Stomach (tissue), 4 donors: ENCODE data around the gene ZBTB18.

Experiments
- POLR2A ChIP-seq, 4 donors: fragments of 450-650 bp; IDR thresholded peaks; one replicate each; pipeline ENCODE4 v1.6.1; 2016; ENCODE audit warnings: antibody characterized with exemption in 4 of 4, control low read depth in 2 of 4, mild to moderate bottlenecking in 1 of 4, moderate library complexity in 1 of 4
- POLR2AphosphoS5 ChIP-seq, 3 donors: sonication (generic); formaldehyde crosslinking; IDR thresholded peaks; one replicate each; pipeline ENCODE4 v1.6.1; 2016; ENCODE audit warnings: antibody characterized with exemption in 3 of 3
- TF ChIP-seq, protein P1 (sequence below), 7 experiments: fragments of 450-650 bp in 4 of 7; fragments of 200-600 bp in 3 of 7; sonication (generic) in 3 of 7; IDR thresholded peaks; one replicate each; pipeline ENCODE4 v1.5.1; 2016 to 2019; ENCODE audit warnings: antibody characterized with exemption in 7 of 7, control low read depth in 2 of 7, mild to moderate bottlenecking in 1 of 7

- TF ChIP-seq POLR2A (IDR thresholded peaks at IDR 0.05): no peak
- TF ChIP-seq, protein P1, sequence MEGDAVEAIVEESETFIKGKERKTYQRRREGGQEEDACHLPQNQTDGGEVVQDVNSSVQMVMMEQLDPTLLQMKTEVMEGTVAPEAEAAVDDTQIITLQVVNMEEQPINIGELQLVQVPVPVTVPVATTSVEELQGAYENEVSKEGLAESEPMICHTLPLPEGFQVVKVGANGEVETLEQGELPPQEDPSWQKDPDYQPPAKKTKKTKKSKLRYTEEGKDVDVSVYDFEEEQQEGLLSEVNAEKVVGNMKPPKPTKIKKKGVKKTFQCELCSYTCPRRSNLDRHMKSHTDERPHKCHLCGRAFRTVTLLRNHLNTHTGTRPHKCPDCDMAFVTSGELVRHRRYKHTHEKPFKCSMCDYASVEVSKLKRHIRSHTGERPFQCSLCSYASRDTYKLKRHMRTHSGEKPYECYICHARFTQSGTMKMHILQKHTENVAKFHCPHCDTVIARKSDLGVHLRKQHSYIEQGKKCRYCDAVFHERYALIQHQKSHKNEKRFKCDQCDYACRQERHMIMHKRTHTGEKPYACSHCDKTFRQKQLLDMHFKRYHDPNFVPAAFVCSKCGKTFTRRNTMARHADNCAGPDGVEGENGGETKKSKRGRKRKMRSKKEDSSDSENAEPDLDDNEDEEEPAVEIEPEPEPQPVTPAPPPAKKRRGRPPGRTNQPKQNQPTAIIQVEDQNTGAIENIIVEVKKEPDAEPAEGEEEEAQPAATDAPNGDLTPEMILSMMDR (IDR thresholded peaks at IDR 0.05): no peak
- no peak for TF ChIP-seq POLR2AphosphoS5 (IDR thresholded peaks at IDR 0.05)
Observed at GRCh38 chr1:244102468-244102867, 51.4 kb downstream of the ZBTB18 start.
